HEK293 (cell line): ENCODE data around the gene CAMK2D.

ENCODE experiments used
- CTCF ChIA-PET: fragments of 350-600 bp; formaldehyde crosslinking; extraction: SDS; loops from one replicate; lab custom pipeline; 2021; ENCODE audit warnings: antibody characterized with exemption; lab: Yijun Ruan, JAX
- POLR2A ChIA-PET: fragments of 300-600 bp; formaldehyde crosslinking; extraction: SDS; loops from one replicate; lab custom pipeline; 2020; ENCODE audit warnings: antibody characterized with exemption, inconsistent platforms; lab: Yijun Ruan, JAX
- H3K27ac ChIP-seq: fragments of 200-500 bp; sonication (Bioruptor generic); 2 replicates; pipeline ENCODE4 v1.5.1; 2014; ENCODE audit warnings: low read depth, low read length, control low read depth, inconsistent platforms; ENCODE audit errors: extremely low read depth
- H3K36me3 ChIP-seq, 2 experiments: fragments of 200-500 bp in 1 of 2; sonication (Bioruptor generic) in 1 of 2; 1 replicate in 1 of 2; 2 replicates in 1 of 2; pipeline ENCODE4 v1.5.1; 2014 to 2017; ENCODE audit warnings: inconsistent platforms in 2 of 2, low read length in 2 of 2; ENCODE audit not compliant: control insufficient read depth in 2 of 2, insufficient read depth in 1 of 2
- H3K4me1 ChIP-seq: fragments of 200-500 bp; sonication (Bioruptor generic); 2 replicates; pipeline ENCODE4 v1.5.1; 2014; ENCODE audit warnings: mild to moderate bottlenecking, low read length, inconsistent platforms; ENCODE audit not compliant: control insufficient read depth, insufficient read depth
- H3K4me3 ChIP-seq: 2 replicates; pipeline ENCODE4 v1.5.1; 2011; ENCODE audit warnings: low read depth, mild to moderate bottlenecking, control low read depth, low read length, moderate library complexity
- H3K9me3 ChIP-seq: fragments of 200-500 bp; sonication (Bioruptor generic); 2 replicates; pipeline ENCODE4 v1.5.1; 2014; ENCODE audit warnings: low read depth, low read length, inconsistent platforms; ENCODE audit not compliant: control insufficient read depth, insufficient read depth
- SCRT1 ChIP-seq: fragments of 450-650 bp; formaldehyde crosslinking; IDR thresholded peaks from 2 replicates; pipeline ENCODE4 v1.5.1; 2016; ENCODE audit warnings: missing biosample characterization, missing genetic modification characterization, borderline replicate concordance
- SP3 ChIP-seq: fragments of 450-650 bp; formaldehyde crosslinking; IDR thresholded peaks from 2 replicates; pipeline ENCODE4 v1.5.1; 2016; ENCODE audit warnings: missing biosample characterization, missing genetic modification characterization
- WT1 ChIP-seq: fragments of 450-650 bp; formaldehyde crosslinking; IDR thresholded peaks from 2 replicates; pipeline ENCODE4 v1.5.1; 2016; ENCODE audit warnings: missing biosample characterization, missing genetic modification characterization
- ZFP41 ChIP-seq: fragments of 450-650 bp; formaldehyde crosslinking; IDR thresholded peaks from 2 replicates; pipeline ENCODE4 v1.5.1; 2016; ENCODE audit warnings: missing biosample characterization, missing genetic modification characterization, borderline replicate concordance
- ZIC2 ChIP-seq: fragments of 450-650 bp; formaldehyde crosslinking; IDR thresholded peaks from 2 replicates; pipeline ENCODE4 v1.5.1; 2016; ENCODE audit warnings: missing biosample characterization, missing genetic modification characterization
- ZNF132 ChIP-seq: fragments of 450-650 bp; formaldehyde crosslinking; IDR thresholded peaks from 2 replicates; pipeline ENCODE4 v1.5.1; 2017; ENCODE audit warnings: missing biosample characterization, missing genetic modification characterization, borderline replicate concordance
- ZNF140 ChIP-seq: fragments of 450-650 bp; formaldehyde crosslinking; IDR thresholded peaks from 2 replicates; pipeline ENCODE4 v1.5.1; 2016; ENCODE audit warnings: missing biosample characterization, missing genetic modification characterization
- ZNF157 ChIP-seq: fragments of 450-650 bp; formaldehyde crosslinking; IDR thresholded peaks from 2 replicates; pipeline ENCODE4 v1.5.1; 2016; ENCODE audit warnings: missing biosample characterization, missing genetic modification characterization
- ZNF175 ChIP-seq: fragments of 450-650 bp; formaldehyde crosslinking; IDR thresholded peaks from 2 replicates; pipeline ENCODE4 v1.5.1; 2016; ENCODE audit warnings: missing biosample characterization, missing genetic modification characterization
- ZNF266 ChIP-seq: fragments of 450-650 bp; formaldehyde crosslinking; IDR thresholded peaks from 2 replicates; pipeline ENCODE4 v1.5.1; 2016; ENCODE audit warnings: missing biosample characterization, missing genetic modification characterization, low read depth
- ZNF341 ChIP-seq: fragments of 450-650 bp; formaldehyde crosslinking; IDR thresholded peaks from 2 replicates; pipeline ENCODE4; 2016; ENCODE audit warnings: low read depth, missing biosample characterization, missing genetic modification characterization
- ZNF529 ChIP-seq: fragments of 450-650 bp; formaldehyde crosslinking; IDR thresholded peaks from 2 replicates; pipeline ENCODE4 v1.5.1; 2017; ENCODE audit warnings: missing genetic modification characterization, missing biosample characterization; ENCODE audit not compliant: insufficient replicate concordance
- ZNF585B ChIP-seq: fragments of 450-650 bp; formaldehyde crosslinking; IDR thresholded peaks from 2 replicates; pipeline ENCODE4 v1.5.1; 2016; ENCODE audit warnings: missing biosample characterization, missing genetic modification characterization
- ZNF707 ChIP-seq: fragments of 450-650 bp; formaldehyde crosslinking; IDR thresholded peaks from 2 replicates; pipeline ENCODE4 v1.5.1; 2016; ENCODE audit warnings: missing biosample characterization, missing genetic modification characterization
- ZNF768 ChIP-seq: fragments of 450-650 bp; formaldehyde crosslinking; IDR thresholded peaks from 2 replicates; pipeline ENCODE4 v1.5.1; 2018; ENCODE audit warnings: missing biosample characterization, mild to moderate bottlenecking, missing genetic modification characterization
- TF ChIP-seq, protein P1 (sequence below): fragments of 450-650 bp; formaldehyde crosslinking; IDR thresholded peaks from 2 replicates; pipeline ENCODE4 v1.5.1; 2017; ENCODE audit warnings: missing biosample characterization, missing genetic modification characterization
- TF ChIP-seq, protein P2 (sequence below): fragments of 450-650 bp; formaldehyde crosslinking; IDR thresholded peaks from 2 replicates; pipeline ENCODE4 v1.5.1; 2016; ENCODE audit warnings: missing biosample characterization, missing genetic modification characterization
- TF ChIP-seq, protein P3 (sequence below): fragments of 450-650 bp; formaldehyde crosslinking; IDR thresholded peaks from 2 replicates; pipeline ENCODE4; 2016; ENCODE audit warnings: missing biosample characterization, missing genetic modification characterization
- TF ChIP-seq, protein P4 (sequence below): fragments of 450-650 bp; formaldehyde crosslinking; IDR thresholded peaks from 2 replicates; pipeline ENCODE4 v1.5.1; 2016; ENCODE audit warnings: missing biosample characterization, missing genetic modification characterization

CAMK2D gene

DNA sequence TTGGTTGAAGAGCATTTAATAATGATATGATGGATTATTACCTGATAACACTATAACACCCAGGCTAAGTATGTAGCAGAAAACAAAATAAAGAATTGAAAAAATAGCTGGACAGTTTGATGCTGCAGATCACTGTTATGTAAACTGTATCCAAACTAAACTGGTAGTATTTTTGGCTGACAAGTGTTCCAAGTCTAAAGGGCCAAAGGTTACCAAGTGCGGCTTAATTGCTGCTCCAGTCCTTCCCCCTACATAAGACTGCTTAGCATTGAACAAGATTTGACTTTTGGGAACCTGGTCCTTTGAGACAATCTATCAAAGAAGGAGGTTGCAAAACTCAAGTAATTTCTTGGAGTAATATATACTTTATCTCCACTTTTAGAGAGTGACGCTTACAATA, 249.6 kb downstream of the CAMK2D start:
- ChIA-PET CTCF (no interaction called here), POLR2A (no interaction called here)
- Histone ChIP-seq H3K4me1 (no peaks in the 10 kb centered on the region), H3K36me3 (peaks cover 0 to 17% of the 10 kb centered on the region in 2 experiments; a peak in 1 of 3 replicates), H3K9me3 (no peaks in the 10 kb centered on the region), H3K4me3 (no peak overlapping the region), H3K27ac (no peak overlapping the region)
- TF ChIP-seq ZFP41 (tag by site-specific recombination) (no peak), ZNF707 (tag by site-specific recombination) (no peak)
- TF ChIP-seq, protein P1, sequence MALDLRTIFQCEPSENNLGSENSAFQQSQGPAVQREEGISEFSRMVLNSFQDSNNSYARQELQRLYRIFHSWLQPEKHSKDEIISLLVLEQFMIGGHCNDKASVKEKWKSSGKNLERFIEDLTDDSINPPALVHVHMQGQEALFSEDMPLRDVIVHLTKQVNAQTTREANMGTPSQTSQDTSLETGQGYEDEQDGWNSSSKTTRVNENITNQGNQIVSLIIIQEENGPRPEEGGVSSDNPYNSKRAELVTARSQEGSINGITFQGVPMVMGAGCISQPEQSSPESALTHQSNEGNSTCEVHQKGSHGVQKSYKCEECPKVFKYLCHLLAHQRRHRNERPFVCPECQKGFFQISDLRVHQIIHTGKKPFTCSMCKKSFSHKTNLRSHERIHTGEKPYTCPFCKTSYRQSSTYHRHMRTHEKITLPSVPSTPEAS (tag by site-specific recombination) = no peak

DNA sequence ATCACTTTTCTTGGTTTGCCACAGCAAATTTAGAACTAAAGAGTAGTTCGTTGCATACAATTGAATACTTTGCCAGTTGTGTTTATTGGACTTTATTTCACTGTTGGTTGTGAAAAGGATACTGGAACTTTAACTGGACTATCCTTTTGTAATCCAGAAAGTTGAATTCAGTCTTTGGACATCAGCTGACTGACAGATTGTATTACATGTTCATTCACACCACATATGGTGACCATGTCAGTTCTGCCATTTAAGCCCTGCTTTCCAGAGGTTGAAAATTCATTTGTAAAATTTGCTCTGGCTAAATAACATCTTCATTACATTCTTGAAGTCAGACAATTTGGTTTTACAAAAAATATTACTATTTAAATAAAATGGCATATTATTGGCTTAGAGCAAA, 251.7 kb downstream of the CAMK2D start:
- Histone ChIP-seq H3K4me3 (no peak overlapping the region), H3K36me3 (peaks cover 0 to 17% of the 10 kb centered on the region in 2 experiments; a peak in 1 of 3 replicates), H3K27ac (no peak overlapping the region), H3K9me3 (no peaks in the 10 kb centered on the region), H3K4me1 (no peaks in the 10 kb centered on the region)
- POLR2A ChIA-PET = no interaction called here
- CTCF ChIA-PET = no interaction called here
- TF ChIP-seq ZNF157 (tag by site-specific recombination) (no peak), ZNF529 (tag by site-specific recombination) (no peak)
- TF ChIP-seq, all 188 proteins: peak for 0

DNA sequence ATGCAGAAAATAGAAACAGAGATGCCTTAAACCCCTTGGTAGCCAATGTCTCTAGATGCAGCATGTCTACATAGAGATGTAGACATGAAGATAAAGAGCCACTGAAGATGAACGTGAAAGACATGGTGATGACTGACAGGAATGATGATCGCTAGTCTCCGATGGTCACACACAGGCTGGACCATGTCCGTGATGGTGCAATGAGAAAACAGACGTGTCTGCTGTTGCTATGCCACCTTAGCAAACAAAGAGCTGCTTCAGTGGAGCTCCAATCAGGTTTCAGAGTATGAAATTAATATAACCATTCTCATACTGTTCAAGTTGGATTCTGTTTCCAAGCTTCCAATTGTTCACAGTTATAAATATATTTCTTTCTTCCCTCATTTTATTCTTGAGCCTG, 256.5 kb downstream of the CAMK2D start:
- POLR2A ChIA-PET = no interaction called here
- CTCF ChIA-PET = no interaction called here
- TF ChIP-seq, protein P2, sequence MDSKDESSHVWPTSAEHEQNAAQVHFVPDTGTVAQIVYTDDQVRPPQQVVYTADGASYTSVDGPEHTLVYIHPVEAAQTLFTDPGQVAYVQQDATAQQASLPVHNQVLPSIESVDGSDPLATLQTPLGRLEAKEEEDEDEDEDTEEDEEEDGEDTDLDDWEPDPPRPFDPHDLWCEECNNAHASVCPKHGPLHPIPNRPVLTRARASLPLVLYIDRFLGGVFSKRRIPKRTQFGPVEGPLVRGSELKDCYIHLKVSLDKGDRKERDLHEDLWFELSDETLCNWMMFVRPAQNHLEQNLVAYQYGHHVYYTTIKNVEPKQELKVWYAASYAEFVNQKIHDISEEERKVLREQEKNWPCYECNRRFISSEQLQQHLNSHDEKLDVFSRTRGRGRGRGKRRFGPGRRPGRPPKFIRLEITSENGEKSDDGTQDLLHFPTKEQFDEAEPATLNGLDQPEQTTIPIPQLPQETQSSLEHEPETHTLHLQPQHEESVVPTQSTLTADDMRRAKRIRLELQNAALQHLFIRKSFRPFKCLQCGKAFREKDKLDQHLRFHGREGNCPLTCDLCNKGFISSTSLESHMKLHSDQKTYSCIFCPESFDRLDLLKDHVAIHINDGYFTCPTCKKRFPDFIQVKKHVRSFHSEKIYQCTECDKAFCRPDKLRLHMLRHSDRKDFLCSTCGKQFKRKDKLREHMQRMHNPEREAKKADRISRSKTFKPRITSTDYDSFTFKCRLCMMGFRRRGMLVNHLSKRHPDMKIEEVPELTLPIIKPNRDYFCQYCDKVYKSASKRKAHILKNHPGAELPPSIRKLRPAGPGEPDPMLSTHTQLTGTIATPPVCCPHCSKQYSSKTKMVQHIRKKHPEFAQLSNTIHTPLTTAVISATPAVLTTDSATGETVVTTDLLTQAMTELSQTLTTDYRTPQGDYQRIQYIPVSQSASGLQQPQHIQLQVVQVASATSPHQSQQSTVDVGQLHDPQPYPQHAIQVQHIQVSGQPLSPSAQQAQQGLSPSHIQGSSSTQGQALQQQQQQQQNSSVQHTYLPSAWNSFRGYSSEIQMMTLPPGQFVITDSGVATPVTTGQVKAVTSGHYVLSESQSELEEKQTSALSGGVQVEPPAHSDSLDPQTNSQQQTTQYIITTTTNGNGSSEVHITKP (tag by site-specific recombination) = no peak
- TF ChIP-seq ZNF266 (tag by site-specific recombination) = no peak
- no peak for TF ChIP-seq ZNF140 (tag by site-specific recombination)
- no peak for TF ChIP-seq ZNF768 (tag by site-specific recombination)
- TF ChIP-seq, protein P3, sequence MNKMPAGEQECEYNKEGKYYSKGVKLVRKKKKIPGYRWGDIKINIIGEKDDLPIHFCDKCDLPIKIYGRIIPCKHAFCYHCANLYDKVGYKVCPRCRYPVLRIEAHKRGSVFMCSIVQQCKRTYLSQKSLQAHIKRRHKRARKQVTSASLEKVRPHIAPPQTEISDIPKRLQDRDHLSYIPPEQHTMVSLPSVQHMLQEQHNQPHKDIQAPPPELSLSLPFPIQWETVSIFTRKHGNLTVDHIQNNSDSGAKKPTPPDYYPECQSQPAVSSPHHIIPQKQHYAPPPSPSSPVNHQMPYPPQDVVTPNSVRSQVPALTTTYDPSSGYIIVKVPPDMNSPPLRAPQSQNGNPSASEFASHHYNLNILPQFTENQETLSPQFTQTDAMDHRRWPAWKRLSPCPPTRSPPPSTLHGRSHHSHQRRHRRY (tag by site-specific recombination) = no peak
- no peak for TF ChIP-seq ZIC2
- no peak for TF ChIP-seq WT1
- TF ChIP-seq ZNF132 (tag by site-specific recombination) = no peak
- TF ChIP-seq, protein P4, sequence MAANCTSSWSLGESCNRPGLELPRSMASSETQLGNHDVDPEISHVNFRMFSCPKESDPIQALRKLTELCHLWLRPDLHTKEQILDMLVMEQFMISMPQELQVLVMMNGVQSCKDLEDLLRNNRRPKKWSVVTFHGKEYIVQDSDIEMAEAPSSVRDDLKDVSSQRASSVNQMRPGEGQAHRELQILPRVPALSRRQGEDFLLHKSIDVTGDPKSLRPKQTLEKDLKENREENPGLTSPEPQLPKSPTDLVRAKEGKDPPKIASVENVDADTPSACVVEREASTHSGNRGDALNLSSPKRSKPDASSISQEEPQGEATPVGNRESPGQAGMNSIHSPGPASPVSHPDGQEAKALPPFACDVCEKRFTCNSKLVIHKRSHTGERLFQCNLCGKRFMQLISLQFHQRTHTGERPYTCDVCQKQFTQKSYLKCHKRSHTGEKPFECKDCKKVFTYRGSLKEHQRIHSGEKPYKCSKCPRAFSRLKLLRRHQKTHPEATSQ = no peak
- TF ChIP-seq ZNF341 (tag by site-specific recombination) = no peak
- no peak for TF ChIP-seq SP3
- no peak for TF ChIP-seq ZNF175 (tag by site-specific recombination)
- no peak for TF ChIP-seq ZNF585B (tag by site-specific recombination)
- no peak for TF ChIP-seq SCRT1
- TF ChIP-seq, all 188 proteins: peak for 0

More for the DNA sequence above, 256.5 kb downstream of the CAMK2D start:
- no peaks in the 10 kb centered on the region for H3K36me3 ChIP-seq
- no peak overlapping the region for H3K4me3 ChIP-seq
- H3K9me3 ChIP-seq = no peaks in the 10 kb centered on the region
- no peaks in the 10 kb centered on the region for H3K4me1 ChIP-seq
- H3K27ac ChIP-seq = no peak overlapping the region
